ENCODE measurements around the gene DTWD1. TPM values are rescaled to one million over a fixed set of nuclear protein-coding genes. Genes with fewer than 3 reads are reported as not detected.

Gene DTWD1
- total and polyA plus RNA-seq, 2 of the 13 experiments (the other 11 are each of a cell fraction or from before 2014, with no cell fraction given) = 12.7 to 18.3 TPM

GRCh38 chr15:49620658-49621368, at the start of gene DTWD1, which contains the start of gene FAM227B (continued):
- TF ChIP-seq, protein P1, sequence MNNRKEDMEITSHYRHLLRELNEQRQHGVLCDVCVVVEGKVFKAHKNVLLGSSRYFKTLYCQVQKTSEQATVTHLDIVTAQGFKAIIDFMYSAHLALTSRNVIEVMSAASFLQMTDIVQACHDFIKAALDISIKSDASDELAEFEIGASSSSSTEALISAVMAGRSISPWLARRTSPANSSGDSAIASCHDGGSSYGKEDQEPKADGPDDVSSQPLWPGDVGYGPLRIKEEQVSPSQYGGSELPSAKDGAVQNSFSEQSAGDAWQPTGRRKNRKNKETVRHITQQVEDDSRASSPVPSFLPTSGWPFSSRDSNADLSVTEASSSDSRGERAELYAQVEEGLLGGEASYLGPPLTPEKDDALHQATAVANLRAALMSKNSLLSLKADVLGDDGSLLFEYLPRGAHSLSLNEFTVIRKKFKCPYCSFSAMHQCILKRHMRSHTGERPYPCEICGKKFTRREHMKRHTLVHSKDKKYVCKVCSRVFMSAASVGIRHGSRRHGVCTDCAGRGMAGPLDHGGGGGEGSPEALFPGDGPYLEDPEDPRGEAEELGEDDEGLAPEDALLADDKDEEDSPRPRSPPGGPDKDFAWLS (CRISPR knock-in tag; IDR thresholded peaks at IDR 0.05; ENCODE audit: borderline replicate concordance) = 0 out of 2 replicates have a peak, but pooled peaks have one; percentile 84
- TF ChIP-seq ZNF850 (CRISPR knock-in tag; conservative IDR thresholded peaks at IDR 0.05) (no peak), SIN3B (IDR thresholded peaks at IDR 0.05; ENCODE audit: low read length) (peak; percentile 76), KLF12 (CRISPR knock-in tag; IDR thresholded peaks at IDR 0.05; ENCODE audit: borderline replicate concordance) (peak; percentile 96), HDAC2 (CRISPR knock-in tag; IDR thresholded peaks at IDR 0.05) (peak; percentile 97), ZNF83 (CRISPR knock-in tag; IDR thresholded peaks at IDR 0.05; ENCODE audit: borderline replicate concordance) (peak; percentile 82; the same call in 1 of the 2 replicates), ZNF788 (CRISPR knock-in tag; IDR thresholded peaks at IDR 0.05; ENCODE audit: borderline replicate concordance) (peak; percentile 99), WIZ (CRISPR knock-in tag; IDR thresholded peaks at IDR 0.05) (no peak), ELK4 (CRISPR knock-in tag; IDR thresholded peaks at IDR 0.05; ENCODE audit: borderline replicate concordance) (no peak), HNRNPUL1 (IDR thresholded peaks at IDR 0.05; ENCODE audit: low read depth, low read length) (peak; percentile 35; the same call in 1 of the 2 replicates), ZNF574 (CRISPR knock-in tag; IDR thresholded peaks at IDR 0.05) (peak; percentile 96), ZNF18 (CRISPR knock-in tag; IDR thresholded peaks at IDR 0.05; ENCODE audit: insufficient replicate concordance) (peak; percentile 91), NONO (IDR thresholded peaks at IDR 0.05) (no peak), NONO (CRISPR knock-in tag; conservative IDR thresholded peaks at IDR 0.05) (peak; percentile 100), ZNF773 (CRISPR knock-in tag; IDR thresholded peaks at IDR 0.05; ENCODE audit: borderline replicate concordance) (peak; percentile 97)
- TF ChIP-seq, protein P2, sequence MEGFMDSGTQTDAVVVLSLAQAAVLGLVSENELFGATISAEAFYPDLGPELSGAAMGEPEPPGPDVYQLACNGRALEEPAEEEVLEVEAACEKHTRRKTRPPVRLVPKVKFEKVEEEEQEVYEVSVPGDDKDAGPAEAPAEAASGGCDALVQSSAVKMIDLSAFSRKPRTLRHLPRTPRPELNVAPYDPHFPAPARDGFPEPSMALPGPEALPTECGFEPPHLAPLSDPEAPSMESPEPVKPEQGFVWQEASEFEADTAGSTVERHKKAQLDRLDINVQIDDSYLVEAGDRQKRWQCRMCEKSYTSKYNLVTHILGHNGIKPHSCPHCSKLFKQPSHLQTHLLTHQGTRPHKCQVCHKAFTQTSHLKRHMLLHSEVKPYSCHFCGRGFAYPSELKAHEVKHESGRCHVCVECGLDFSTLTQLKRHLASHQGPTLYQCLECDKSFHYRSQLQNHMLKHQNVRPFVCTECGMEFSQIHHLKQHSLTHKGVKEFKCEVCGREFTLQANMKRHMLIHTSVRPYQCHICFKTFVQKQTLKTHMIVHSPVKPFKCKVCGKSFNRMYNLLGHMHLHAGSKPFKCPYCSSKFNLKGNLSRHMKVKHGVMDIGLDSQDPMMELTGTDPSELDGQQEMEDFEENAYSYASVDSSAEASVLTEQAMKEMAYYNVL (CRISPR knock-in tag; IDR thresholded peaks at IDR 0.05; ENCODE audit: borderline replicate concordance) = peak; percentile 78
- TF ChIP-seq, protein P3, sequence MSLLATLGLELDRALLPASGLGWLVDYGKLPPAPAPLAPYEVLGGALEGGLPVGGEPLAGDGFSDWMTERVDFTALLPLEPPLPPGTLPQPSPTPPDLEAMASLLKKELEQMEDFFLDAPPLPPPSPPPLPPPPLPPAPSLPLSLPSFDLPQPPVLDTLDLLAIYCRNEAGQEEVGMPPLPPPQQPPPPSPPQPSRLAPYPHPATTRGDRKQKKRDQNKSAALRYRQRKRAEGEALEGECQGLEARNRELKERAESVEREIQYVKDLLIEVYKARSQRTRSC (CRISPR knock-in tag; IDR thresholded peaks at IDR 0.05; ENCODE audit: low read depth) = 0 out of 2 replicates have a peak, but pooled peaks have one; percentile 28

Data from HepG2 (cell line).